Esophagus (tissue), 2 donors: ENCODE measurements around the gene CASKIN1. TPM values are rescaled to one million over a fixed set of nuclear protein-coding genes. Genes with fewer than 3 reads are reported as not detected.
A peak's percentile ranks its signal among the peaks of the same experiment; 100 is the strongest.

Experiments
- H3K27ac ChIP-seq, 2 donors: one replicate each; pipeline ENCODE4 v1.5.1; 2013; ENCODE audit warnings: low read depth in 2 of 2, mild to moderate bottlenecking in 2 of 2, inconsistent platforms in 1 of 2, low read length in 1 of 2, moderate library complexity in 1 of 2
- H3K27me3 ChIP-seq, 2 donors: one replicate each; pipeline ENCODE4 v1.6.1; 2013; ENCODE audit warnings: low read length in 2 of 2, control low read depth in 1 of 2, mild to moderate bottlenecking in 1 of 2; ENCODE audit not compliant: insufficient read depth in 2 of 2, control insufficient read depth in 1 of 2
- H3K36me3 ChIP-seq, 2 donors: one replicate each; pipeline ENCODE4 v1.6.1; 2013; ENCODE audit warnings: low read length in 1 of 2; ENCODE audit not compliant: control insufficient read depth in 2 of 2, insufficient read depth in 2 of 2
- H3K4me1 ChIP-seq, 2 donors: one replicate each; pipeline ENCODE4 v1.6.1; 2013; ENCODE audit warnings: low read length in 1 of 2; ENCODE audit not compliant: control insufficient read depth in 2 of 2, insufficient read depth in 2 of 2
- H3K4me3 ChIP-seq, 2 donors: one replicate each; pipeline ENCODE4 v1.5.1; 2013; ENCODE audit warnings: low read length in 2 of 2, mild to moderate bottlenecking in 2 of 2, low read depth in 1 of 2, moderate library complexity in 1 of 2
- H3K9me3 ChIP-seq, 2 donors: one replicate each; pipeline ENCODE4 v1.6.1; 2013; ENCODE audit warnings: mild to moderate bottlenecking in 2 of 2, low read depth in 1 of 2, low read length in 1 of 2, moderate library complexity in 1 of 2; ENCODE audit not compliant: control insufficient read depth in 2 of 2, insufficient read depth in 1 of 2
- WGBS, 2 donors: extraction: QIAGEN DNeasy Blood & Tissue Kit; methylation state at CpG; one replicate each; pipeline ENCODE4 v1.1.7; 2013; 5-methylcytosine and 5-hydroxymethylcytosine counted together
- polyA plus RNA-seq, 2 donors: library from polyadenylated mRNA; stranded (reverse); fragments of 200-250 nt; gene quantifications; one replicate each; pipeline ENCODE4 v1.2.3, GENCODE V29; 2013
- donor health status: healthy with polysubstance abuse.
- donor health status: Bipolar disorder and iron deficiency.

Gene CASKIN1
- polyA plus RNA-seq, 2 donors: 0.29 to 0.81 TPM

- WGBS, 2 donors: 76 to 78% methylated on average over 22 to 24 of the region's 24 CpGs
- H3K4me1 ChIP-seq: peaks cover 7 to 27% of the 10 kb centered on the region in 2 donors
- H3K36me3 ChIP-seq: peaks cover 0 to 27% of the 10 kb centered on the region in 2 donors
- H3K9me3 ChIP-seq: no peaks in the 10 kb centered on the region
- H3K27ac ChIP-seq: no peak within 1 kb of the TSS
- no peaks in the 10 kb centered on the region for H3K27me3 ChIP-seq
- H3K4me3 ChIP-seq: no peak within 1 kb of the TSS
These were observed 14.3 kb upstream of the CASKIN1 start, which contains the start of gene BRICD5 for GRCh38 chr16:2210386-2211365. BRICD5 (minus strand) TSS chr16:2210863; CDS start chr16:2210833, 30 bp downstream.

- H3K27me3 ChIP-seq: no peaks in the 10 kb centered on the region
- peaks cover 7 to 27% of the 10 kb centered on the region in 2 donors for H3K4me1 ChIP-seq
- H3K27ac ChIP-seq: no peak overlapping the region
- H3K36me3 ChIP-seq: peaks cover 0 to 27% of the 10 kb centered on the region in 2 donors
- no peaks in the 10 kb centered on the region for H3K9me3 ChIP-seq
- WGBS, 2 donors: 89 to 91% methylated on average over 14 to 17 of the region's 17 CpGs
- no peak overlapping the region for H3K4me3 ChIP-seq
These were observed 13.6 kb upstream of the CASKIN1 start for GRCh38 chr16:2210009-2210332.

GRCh38 chr16:2209258-2210008, 13.0 kb upstream of the CASKIN1 start:
- Histone ChIP-seq H3K27me3 (no peaks in the 10 kb centered on the region), H3K36me3 (peaks cover 0 to 27% of the 10 kb centered on the region in 2 donors), H3K4me1 (peaks cover 7 to 30% of the 10 kb centered on the region in 2 donors), H3K27ac (no peak overlapping the region), H3K4me3 (no peak overlapping the region), H3K9me3 (no peaks in the 10 kb centered on the region)
- 88 to 90% methylated on average over 29 of the region's 29 CpGs for WGBS, 2 donors

- Histone ChIP-seq H3K4me3 (no peak overlapping the region), H3K27ac (no peak overlapping the region), H3K27me3 (no peaks in the 10 kb centered on the region), H3K4me1 (peaks cover 7 to 29% of the 10 kb centered on the region in 2 donors), H3K9me3 (no peaks in the 10 kb centered on the region), H3K36me3 (peaks cover 0 to 27% of the 10 kb centered on the region in 2 donors)
- WGBS, 2 donors: 93 to 97% methylated on average over 9 of the region's 9 CpGs
These were observed 12.4 kb upstream of the CASKIN1 start for GRCh38 chr16:2208772-2209171.

GRCh38 chr16:2208308-2208707, 11.9 kb upstream of the CASKIN1 start:
- Histone ChIP-seq H3K27me3 (no peaks in the 10 kb centered on the region), H3K4me3 (no peak overlapping the region), H3K27ac (no peak overlapping the region), H3K9me3 (no peaks in the 10 kb centered on the region), H3K36me3 (peaks cover 0 to 27% of the 10 kb centered on the region in 2 donors), H3K4me1 (peaks cover 7 to 26% of the 10 kb centered on the region in 2 donors)
- 79 to 83% methylated on average over 23 of the region's 23 CpGs for WGBS, 2 donors

- H3K36me3 ChIP-seq: peaks cover 0 to 27% of the 10 kb centered on the region in 2 donors
- 89 to 93% methylated on average over 9 of the region's 9 CpGs for WGBS, 2 donors
These were observed 11.5 kb upstream of the CASKIN1 start for GRCh38 chr16:2207872-2208271.

GRCh38 chr16:2206780-2207433, 10.5 kb upstream of the CASKIN1 start:
- no peak overlapping the region for H3K4me3 ChIP-seq
- H3K4me1 ChIP-seq: peaks cover 7 to 12% of the 10 kb centered on the region in 2 donors
- WGBS, 2 donors: 90 to 92% methylated on average over 23 of the region's 23 CpGs

More at GRCh38 chr16:2207872-2208271, 11.5 kb upstream of the CASKIN1 start:
- Histone ChIP-seq H3K27ac (no peak overlapping the region), H3K9me3 (no peaks in the 10 kb centered on the region), H3K27me3 (no peaks in the 10 kb centered on the region), H3K4me1 (peaks cover 7 to 22% of the 10 kb centered on the region in 2 donors), H3K4me3 (no peak overlapping the region)

GRCh38 chr16:2206420-2206779, 10.0 kb upstream of the CASKIN1 start:
- Histone ChIP-seq H3K36me3 (peaks cover 0 to 24% of the 10 kb centered on the region in 2 donors), H3K4me3 (peak overlapping the region; percentile 68 to 97), H3K27me3 (no peaks in the 10 kb centered on the region), H3K27ac (no peak overlapping the region), H3K4me1 (peaks cover 7 to 11% of the 10 kb centered on the region in 2 donors), H3K9me3 (no peaks in the 10 kb centered on the region)
- 76 to 80% methylated on average over 18 of the region's 18 CpGs for WGBS, 2 donors

More at GRCh38 chr16:2206780-2207433, 10.5 kb upstream of the CASKIN1 start:
- H3K27ac ChIP-seq: no peak overlapping the region
- H3K9me3 ChIP-seq: no peaks in the 10 kb centered on the region
- no peaks in the 10 kb centered on the region for H3K27me3 ChIP-seq
- H3K36me3 ChIP-seq: peaks cover 0 to 26% of the 10 kb centered on the region in 2 donors

GRCh38 chr16:2205967-2206313, 9.5 kb upstream of the CASKIN1 start:
- 5 to 8% methylated on average over 13 to 16 of the region's 16 CpGs for WGBS, 2 donors
- H3K4me3 ChIP-seq: peak overlapping the region; percentile 68 to 97
- H3K9me3 ChIP-seq: no peaks in the 10 kb centered on the region
- H3K36me3 ChIP-seq: peaks cover 0 to 24% of the 10 kb centered on the region in 2 donors
- H3K4me1 ChIP-seq: peaks cover 7 to 11% of the 10 kb centered on the region in 2 donors
- H3K27ac ChIP-seq: peak overlapping the region in 1 of 2 donors; percentile 98
- H3K27me3 ChIP-seq: no peaks in the 10 kb centered on the region
